Aorta (tissue), 5 donors: Measurements from ENCODE around the gene UBA52. TPM values are rescaled to one million over a fixed set of nuclear protein-coding genes. Genes with fewer than 3 reads are reported as not detected.
"Not testable (repeated sequence)": the region's sequence is repeated elsewhere in the genome, so short reads cannot be mapped to it uniquely, and the experiment has no call there.

Source experiments
- ATAC-seq: fragments of 200-7000 bp; cut with Tn5 transposase; one replicate; pipeline ENCODE4 v1.9.1; 2022; ENCODE audit warnings: moderate library complexity; ENCODE audit not compliant: low FRiP score
- DNase-seq, 2 donors: peaks; one replicate each; pipeline ENCODE4 v3.0.0-alpha.2; 2020
- H3K27ac ChIP-seq, 2 donors: one replicate each; pipeline ENCODE4 v1.5.1; 2013; ENCODE audit warnings: low read length in 2 of 2, mild to moderate bottlenecking in 2 of 2, moderate library complexity in 2 of 2, control low read depth in 1 of 2, inconsistent platforms in 1 of 2, low read depth in 1 of 2
- H3K27me3 ChIP-seq, 2 donors: one replicate each; pipeline ENCODE4 v1.6.1; 2013; ENCODE audit warnings: control low read depth in 1 of 2, low read length in 1 of 2, mild to moderate bottlenecking in 1 of 2, moderate library complexity in 1 of 2; ENCODE audit not compliant: insufficient read depth in 2 of 2, control insufficient read depth in 1 of 2
- H3K36me3 ChIP-seq, 2 donors: one replicate each; pipeline ENCODE4 v1.6.1; 2013; ENCODE audit warnings: control low read depth in 1 of 2, low read length in 1 of 2, mild to moderate bottlenecking in 1 of 2; ENCODE audit not compliant: insufficient read depth in 2 of 2, control insufficient read depth in 1 of 2
- H3K4me1 ChIP-seq, 2 donors: one replicate each; pipeline ENCODE4 v1.6.1; 2013; ENCODE audit warnings: low read length in 2 of 2, control low read depth in 1 of 2, mild to moderate bottlenecking in 1 of 2, moderate library complexity in 1 of 2; ENCODE audit not compliant: insufficient read depth in 2 of 2, control insufficient read depth in 1 of 2
- H3K4me3 ChIP-seq, 2 donors: one replicate each; pipeline ENCODE4 v1.5.1; 2013; ENCODE audit warnings: low read length in 2 of 2, control low read depth in 1 of 2, mild to moderate bottlenecking in 1 of 2
- H3K9me3 ChIP-seq: one replicate; pipeline ENCODE4 v1.6.1; 2013; ENCODE audit warnings: mild to moderate bottlenecking, low read length; ENCODE audit not compliant: control insufficient read depth
- WGBS, 2 donors: extraction: QIAGEN DNeasy Blood & Tissue Kit; methylation state at CpG; one replicate each; pipeline ENCODE4 v1.1.7; 2013; 5-methylcytosine and 5-hydroxymethylcytosine counted together
- intact Hi-C, 2 donors: fragments of 100-400 bp; cut with DNase I; formaldehyde crosslinking; loops; one replicate each; pipeline versions ENCODE4 v1.14.2 to v1.15.0; 2022
- polyA plus RNA-seq, 2 donors: library from polyadenylated mRNA; stranded (reverse); fragments of 200-250 nt; gene quantifications; one replicate each; pipeline ENCODE4 v1.2.3, GENCODE V29; 2013
- total RNA-seq, 2 donors: library from RNA; stranded (reverse); fragmentation: NEBNext Ultra II Directional; extraction: Animal tissue kit (Norgen Biotek cat#: 25700); gene quantifications; one replicate each; pipeline ENCODE4 v1.2.1, GENCODE V29; 2021
- donor health status: healthy with polysubstance abuse.
- donor health status: Bipolar disorder and iron deficiency.
- donor health status: DM: no; HTN: no; CAD: no.
- donor health status: DM: no; HTN: no; CAD: no.
- donor health status: DM: yes; HTN: yes; CAD: no.

UBA52 gene
- total and polyA plus RNA-seq, 4 donors = 750 to 1,252 (median 1,006) TPM

DNA sequence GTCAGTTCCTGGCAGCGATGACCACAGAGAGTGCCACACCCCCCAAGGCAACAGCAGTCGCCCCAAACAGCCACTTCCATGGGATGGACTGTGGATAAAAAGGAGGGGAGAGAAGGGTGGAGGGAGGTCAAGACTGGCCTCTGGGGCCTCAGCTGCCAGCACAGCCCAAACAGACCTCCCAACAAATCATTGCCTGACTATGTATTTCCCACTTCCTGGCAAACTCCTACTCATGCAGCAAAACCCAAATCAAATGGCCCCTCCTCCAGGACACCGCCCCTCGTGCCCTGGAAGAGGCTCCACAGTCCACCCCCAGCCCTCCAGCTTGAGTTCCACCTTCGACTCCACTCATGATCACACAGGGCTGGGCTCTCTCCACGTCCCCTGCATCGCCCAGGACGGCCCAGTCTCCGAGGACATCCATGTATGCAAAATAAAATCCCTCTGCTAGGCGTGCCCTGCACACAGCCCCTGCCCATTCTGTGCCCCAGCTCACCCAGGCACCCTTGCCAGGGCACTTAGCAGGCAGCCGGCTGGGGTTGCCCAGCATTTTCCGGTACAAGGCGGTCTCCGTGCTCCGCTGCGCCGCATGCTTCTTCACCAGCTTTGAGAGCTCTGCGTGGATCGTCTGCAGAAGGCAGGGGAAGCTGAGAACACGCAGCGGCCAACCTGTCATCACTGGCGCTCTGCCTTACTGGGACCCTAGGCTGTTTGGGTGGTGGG is 39.3 kb upstream of the UBA52 start:
- Histone ChIP-seq H3K36me3 (peaks cover 0 to 9% of the 10 kb centered on the region in 2 donors), H3K27ac (no peak overlapping the region), H3K9me3 (no peaks in the 10 kb centered on the region), H3K4me3 (no peak overlapping the region), H3K27me3 (no peaks in the 10 kb centered on the region), H3K4me1 (no peaks in the 10 kb centered on the region)
- no peak for DNase-seq
- intact Hi-C loops = no loop called here
- WGBS, 2 donors = 94 to 96% methylated on average over 22 of the region's 22 CpGs
- ATAC-seq = no peak

DNA sequence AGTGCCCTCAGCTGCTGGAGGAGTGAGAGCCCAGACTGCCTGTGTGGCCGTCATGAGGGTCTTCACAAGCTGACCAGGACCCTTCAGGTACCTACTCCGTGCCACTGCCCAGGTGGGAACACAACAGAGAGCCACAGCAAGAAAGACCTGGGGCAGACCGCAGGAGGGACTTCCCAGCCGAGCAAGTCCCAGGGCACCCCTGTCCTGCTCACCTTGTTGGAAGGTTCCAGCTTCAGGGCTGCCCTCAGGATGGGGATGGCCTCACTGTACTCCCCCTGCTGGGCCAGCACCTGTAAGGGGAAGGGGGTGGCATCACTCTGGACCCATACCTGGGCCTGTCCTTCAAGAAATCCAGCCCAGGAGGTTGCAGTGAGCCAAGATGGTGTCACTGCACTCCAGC is 38.6 kb upstream of the UBA52 start:
- DNase-seq (no peak), ATAC-seq (no peak)
- Histone ChIP-seq H3K9me3 (no peaks in the 10 kb centered on the region), H3K27me3 (no peaks in the 10 kb centered on the region), H3K36me3 (peaks cover 0 to 11% of the 10 kb centered on the region in 2 donors), H3K4me3 (no peak overlapping the region), H3K27ac (no peak overlapping the region), H3K4me1 (no peaks in the 10 kb centered on the region)
- 91 to 93% methylated on average over 4 of the region's 4 CpGs for WGBS, 2 donors
- intact Hi-C loops = no loop called here

DNA sequence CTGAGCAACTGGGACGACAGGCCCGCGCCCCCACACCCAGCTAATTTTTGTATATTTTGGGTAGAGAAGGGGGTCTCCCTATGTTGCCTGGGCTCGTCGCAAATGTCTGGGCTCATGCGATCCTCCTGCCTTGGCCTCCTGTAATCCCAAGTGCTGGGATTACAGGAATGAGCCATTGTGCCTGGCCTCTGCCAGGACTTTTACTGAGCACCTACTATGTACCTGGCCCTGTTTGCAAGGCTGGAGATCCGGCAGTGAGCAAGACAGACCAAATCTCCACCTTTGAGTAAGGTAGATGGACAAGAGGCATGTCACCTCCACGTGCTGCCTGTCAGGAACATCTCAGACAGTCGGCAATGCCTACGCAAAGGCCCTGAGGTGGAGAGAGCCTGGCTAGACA is 35.2 kb upstream of the UBA52 start:
- intact Hi-C loops = no loop called here
- no peak overlapping the region for H3K27ac ChIP-seq
- no peaks in the 10 kb centered on the region for H3K27me3 ChIP-seq
- ATAC-seq (no peak), DNase-seq (no peak)
- peaks cover 0 to 13% of the 10 kb centered on the region in 2 donors for H3K36me3 ChIP-seq
- no peak overlapping the region for H3K4me3 ChIP-seq
- 93 to 95% methylated on average over 10 of the region's 10 CpGs for WGBS, 2 donors
- no peaks in the 10 kb centered on the region for H3K9me3 ChIP-seq
- no peaks in the 10 kb centered on the region for H3K4me1 ChIP-seq

DNA sequence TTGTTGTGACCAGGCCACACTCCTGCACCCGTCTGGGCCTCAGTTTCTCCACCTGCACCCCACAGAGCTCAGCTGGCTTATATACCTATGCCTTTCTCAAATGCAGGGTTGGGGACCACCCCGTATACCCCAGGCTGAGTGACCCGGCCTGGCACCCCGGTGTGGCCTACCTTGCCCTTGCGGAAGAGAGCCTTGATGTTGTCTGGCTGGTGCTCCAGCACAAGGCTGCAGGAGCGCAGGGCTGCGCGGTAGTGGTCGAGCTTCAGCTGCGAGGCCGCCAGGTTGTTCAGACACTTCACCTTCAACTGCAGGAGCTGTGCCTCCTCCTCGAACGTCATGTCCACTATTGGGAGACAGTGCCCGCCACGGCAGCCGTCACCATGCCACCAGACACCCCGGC is 34.2 kb upstream of the UBA52 start:
- no peak for DNase-seq
- no peaks in the 10 kb centered on the region for H3K9me3 ChIP-seq
- ATAC-seq = no peak
- H3K27ac ChIP-seq = no peak overlapping the region
- no peaks in the 10 kb centered on the region for H3K27me3 ChIP-seq
- intact Hi-C loops = no loop called here
- no peak overlapping the region for H3K4me3 ChIP-seq
- 91 to 94% methylated on average over 17 of the region's 17 CpGs for WGBS, 2 donors
- peaks cover 0 to 13% of the 10 kb centered on the region in 2 donors for H3K36me3 ChIP-seq
- H3K4me1 ChIP-seq = no peaks in the 10 kb centered on the region

DNA sequence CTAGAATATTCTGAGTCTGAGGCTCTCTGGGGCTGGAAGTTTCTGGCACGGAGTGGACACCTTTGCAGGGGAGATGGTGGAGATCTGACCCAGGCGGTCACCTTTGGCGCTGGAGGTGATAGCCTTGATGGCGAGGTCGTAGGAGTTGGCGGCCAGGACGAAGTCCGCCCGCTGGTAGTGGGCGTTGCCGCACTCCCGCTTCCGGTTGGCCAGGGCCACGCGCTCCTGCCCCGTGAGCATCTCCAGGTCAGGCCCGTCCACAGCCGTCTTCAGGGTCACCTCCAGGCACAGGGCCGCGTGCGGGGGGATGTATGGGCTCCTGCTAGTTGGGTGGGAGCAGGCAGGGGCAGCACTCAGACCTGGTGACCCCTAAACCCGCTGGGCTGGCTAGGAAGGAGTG is 33.5 kb upstream of the UBA52 start:
- H3K4me1 ChIP-seq = no peaks in the 10 kb centered on the region
- peaks cover 0 to 6% of the 10 kb centered on the region in 2 donors for H3K36me3 ChIP-seq
- H3K27ac ChIP-seq = no peak overlapping the region
- H3K4me3 ChIP-seq = no peak overlapping the region
- intact Hi-C loops = no loop called here
- ATAC-seq = no peak
- WGBS, 2 donors = 90 to 93% methylated on average over 22 of the region's 22 CpGs
- H3K27me3 ChIP-seq = no peaks in the 10 kb centered on the region
- no peaks in the 10 kb centered on the region for H3K9me3 ChIP-seq
- DNase-seq = no peak

DNA sequence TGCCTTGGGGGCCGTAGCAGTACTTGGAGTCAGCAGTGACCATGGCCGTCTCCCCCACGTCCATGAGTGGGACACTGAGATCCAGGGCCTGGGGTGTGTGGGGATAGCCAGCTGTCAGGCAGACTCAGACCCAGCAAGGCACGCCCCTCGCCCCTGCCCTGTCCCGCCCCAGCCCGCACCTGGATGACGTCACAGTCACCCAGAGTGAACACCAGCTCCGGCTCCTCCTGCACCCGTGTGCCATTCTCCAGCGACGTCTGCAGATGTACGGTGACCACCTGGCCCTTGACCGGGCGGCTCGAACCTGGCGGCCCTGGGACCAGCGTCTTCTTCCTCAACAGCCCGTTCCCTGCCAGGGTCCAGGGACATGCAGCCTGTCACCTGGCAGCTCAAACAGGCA is 32.3 kb upstream of the UBA52 start:
- no peaks in the 10 kb centered on the region for H3K4me1 ChIP-seq
- H3K9me3 ChIP-seq = no peaks in the 10 kb centered on the region
- peaks cover 0 to 6% of the 10 kb centered on the region in 2 donors for H3K36me3 ChIP-seq
- no peak for DNase-seq
- intact Hi-C loops = no loop called here
- H3K4me3 ChIP-seq = no peak overlapping the region
- 94 to 95% methylated on average over 18 to 19 of the region's 19 CpGs for WGBS, 2 donors
- no peaks in the 10 kb centered on the region for H3K27me3 ChIP-seq
- ATAC-seq = no peak
- H3K27ac ChIP-seq = no peak overlapping the region

DNA sequence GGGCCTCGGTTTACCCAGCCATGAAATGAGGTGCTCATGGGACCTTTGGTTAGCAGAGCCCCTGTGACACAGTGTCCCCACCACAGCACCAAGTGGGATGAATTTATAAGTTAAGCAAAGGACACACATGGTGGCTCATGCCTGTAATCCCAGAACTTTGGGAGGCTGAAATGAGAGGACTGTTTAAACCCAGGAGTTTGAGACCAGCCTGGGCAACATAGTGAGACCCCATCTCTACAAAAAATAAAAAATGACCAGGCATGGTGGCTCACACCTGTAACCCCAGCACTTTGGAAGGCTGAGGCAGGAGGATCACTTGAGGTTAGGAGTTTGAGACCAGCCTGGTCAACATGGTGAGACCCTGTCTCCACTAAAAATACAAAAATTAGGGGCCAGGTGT is 31.5 kb upstream of the UBA52 start:
- H3K27me3 ChIP-seq, DNase-seq, H3K27ac ChIP-seq, H3K4me1 ChIP-seq, H3K4me3 ChIP-seq, ATAC-seq, H3K36me3 ChIP-seq, H3K9me3 ChIP-seq, intact Hi-C loops: not testable (repeated sequence)
- 94 to 100% methylated on average over 1 of the region's 1 CpG for WGBS, 2 donors

DNA sequence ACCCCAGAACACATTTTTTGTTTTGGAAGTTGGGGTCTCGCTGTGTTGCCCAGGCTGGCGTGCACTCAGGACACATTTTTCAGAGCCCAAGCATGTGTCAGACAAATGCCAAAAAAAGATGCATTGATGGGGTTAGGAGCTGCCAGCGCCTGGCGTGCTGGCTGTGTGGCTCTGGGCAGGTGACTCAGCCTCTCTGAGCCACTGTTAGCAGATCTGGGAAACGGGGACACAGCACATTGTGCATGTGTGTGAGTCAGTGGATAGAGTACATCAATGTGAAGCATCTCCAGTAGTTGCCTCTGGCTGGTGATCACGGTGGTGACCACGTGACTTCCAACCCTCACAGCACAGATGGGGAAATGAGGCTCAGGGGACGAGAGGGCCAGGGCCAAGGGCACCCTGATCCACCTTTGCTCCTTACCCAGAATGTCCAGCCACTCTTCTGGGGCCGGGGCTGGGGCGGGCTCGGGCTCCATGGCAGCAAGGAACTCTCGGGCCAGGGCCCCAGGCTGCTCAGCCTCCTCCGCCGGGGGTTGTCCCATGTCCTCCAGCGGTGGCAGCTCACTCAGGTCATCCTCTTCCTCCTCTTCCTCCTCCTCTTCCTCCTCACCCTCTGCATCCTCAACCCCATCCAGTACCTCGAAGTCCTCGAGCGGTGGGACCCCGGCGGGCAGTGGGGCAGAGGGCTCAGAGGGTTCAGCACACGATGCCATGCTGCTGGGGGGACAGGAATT is 30.2 kb upstream of the UBA52 start:
- Histone ChIP-seq H3K9me3 (no peaks in the 10 kb centered on the region), H3K36me3 (peaks cover 0 to 6% of the 10 kb centered on the region in 2 donors), H3K4me1 (no peaks in the 10 kb centered on the region), H3K4me3 (no peak overlapping the region), H3K27ac (no peak overlapping the region), H3K27me3 (no peaks in the 10 kb centered on the region)
- intact Hi-C loops = no loop called here
- no peak for DNase-seq
- 78% methylated on average over 19 to 21 of the region's 21 CpGs for WGBS, 2 donors
- ATAC-seq = no peak
